KOPT-K1 (cell line): ENCODE results near the gene KCNS3.

ENCODE experiments used
- H3K27ac ChIP-seq: fragments of 200-600 bp; sonication (generic); 2 replicates; pipeline ENCODE4 v1.5.1; 2016; ENCODE audit warnings: antibody characterized with exemption, mild to moderate bottlenecking, low read depth, low read length; ENCODE audit not compliant: poor library complexity, severe bottlenecking
- H3K36me3 ChIP-seq: fragments of 200-600 bp; sonication (generic); 2 replicates; pipeline ENCODE4 v1.5.1; 2017; ENCODE audit warnings: antibody characterized with exemption, mild to moderate bottlenecking, low read length, moderate library complexity; ENCODE audit not compliant: insufficient read depth
- H3K9me3 ChIP-seq: fragments of 200-600 bp; sonication (generic); 2 replicates; pipeline ENCODE4 v1.5.1; 2017; ENCODE audit warnings: antibody characterized with exemption, low read length, mild to moderate bottlenecking; ENCODE audit not compliant: insufficient read depth, poor library complexity, severe bottlenecking

The KCNS3 gene

DNA sequence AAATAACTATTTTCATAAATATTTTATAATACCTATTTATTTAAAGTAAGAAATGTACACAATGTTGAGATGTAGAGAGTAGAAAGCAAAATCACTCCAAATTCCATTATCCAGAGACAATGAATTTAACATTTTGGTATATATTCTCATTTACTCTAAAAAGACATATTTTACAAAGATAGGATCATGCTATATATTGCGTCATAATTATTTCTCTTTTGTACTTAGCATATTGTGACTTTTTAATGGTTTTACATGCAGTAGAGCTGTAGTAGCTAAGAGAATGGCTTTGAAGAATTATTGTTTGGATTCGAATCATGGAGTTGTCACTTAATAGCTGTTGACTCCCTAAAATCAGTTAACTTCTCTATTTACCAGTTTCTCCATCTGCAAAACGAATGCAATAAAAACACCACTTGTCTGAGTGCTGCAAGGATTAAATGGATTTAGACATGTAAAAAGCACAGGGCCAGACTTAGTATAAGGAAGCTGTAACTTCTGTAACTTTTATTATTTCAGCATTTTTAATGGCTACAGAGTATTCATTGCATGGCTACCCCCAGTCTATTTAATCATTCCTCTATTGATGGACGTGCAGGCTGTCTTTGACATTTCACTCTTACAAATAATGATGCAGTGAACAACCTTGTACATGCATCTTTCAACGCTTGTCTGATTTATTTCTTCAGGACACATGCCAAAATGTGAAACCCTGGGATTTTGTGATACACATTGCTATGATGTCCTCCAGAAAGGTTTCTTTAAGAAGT, 33.2 kb downstream of the KCNS3 start:
- no peaks in the 10 kb centered on the region for H3K9me3 ChIP-seq
- no peaks in the 10 kb centered on the region for H3K36me3 ChIP-seq
- no peak overlapping the region for H3K27ac ChIP-seq

DNA sequence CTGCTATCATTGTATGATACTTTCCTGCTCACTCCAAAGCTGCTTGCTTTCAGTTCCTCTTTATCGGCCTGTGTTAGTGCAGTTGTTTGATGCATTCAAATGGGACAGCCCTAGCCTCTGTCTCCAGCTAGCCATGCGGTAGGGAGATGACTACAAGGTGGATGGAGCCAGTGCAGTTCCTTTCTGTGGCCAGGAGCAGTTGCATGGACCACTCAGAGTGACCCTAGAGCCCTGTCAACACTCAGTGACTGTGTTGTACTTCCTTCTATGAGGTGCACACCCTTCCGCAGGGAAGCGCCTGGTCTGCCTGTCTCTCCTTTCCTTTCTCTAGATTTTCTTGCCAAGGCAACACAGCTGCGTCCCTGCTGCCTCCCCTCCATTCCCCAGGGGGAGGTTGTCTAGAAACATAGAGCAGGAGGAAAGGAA, 33.8 kb downstream of the KCNS3 start:
- H3K27ac ChIP-seq, result no peak overlapping the region
- H3K36me3 ChIP-seq, result no peaks in the 10 kb centered on the region
- H3K9me3 ChIP-seq, result no peaks in the 10 kb centered on the region

DNA sequence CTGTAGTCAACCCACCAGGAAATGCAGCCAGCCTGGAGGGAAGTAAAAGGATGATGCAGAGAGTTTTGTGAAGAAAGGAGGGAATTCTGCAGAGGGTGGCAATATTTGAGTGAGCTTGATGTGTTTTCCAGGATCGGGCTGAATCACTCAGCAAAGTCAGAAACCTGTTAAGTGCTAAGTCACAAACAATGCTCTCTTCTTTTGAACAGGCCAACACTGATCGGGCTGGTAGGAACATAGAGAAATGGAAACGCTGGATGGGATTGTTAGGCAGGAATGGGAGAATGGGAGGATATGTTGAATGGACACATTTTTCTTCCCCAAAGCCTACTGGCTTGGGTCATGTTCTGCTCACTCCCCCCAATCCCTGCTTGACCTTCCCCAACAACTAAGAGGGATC, 36.6 kb downstream of the KCNS3 start:
- Histone ChIP-seq H3K27ac (no peak overlapping the region), H3K36me3 (no peaks in the 10 kb centered on the region), H3K9me3 (no peaks in the 10 kb centered on the region)

DNA sequence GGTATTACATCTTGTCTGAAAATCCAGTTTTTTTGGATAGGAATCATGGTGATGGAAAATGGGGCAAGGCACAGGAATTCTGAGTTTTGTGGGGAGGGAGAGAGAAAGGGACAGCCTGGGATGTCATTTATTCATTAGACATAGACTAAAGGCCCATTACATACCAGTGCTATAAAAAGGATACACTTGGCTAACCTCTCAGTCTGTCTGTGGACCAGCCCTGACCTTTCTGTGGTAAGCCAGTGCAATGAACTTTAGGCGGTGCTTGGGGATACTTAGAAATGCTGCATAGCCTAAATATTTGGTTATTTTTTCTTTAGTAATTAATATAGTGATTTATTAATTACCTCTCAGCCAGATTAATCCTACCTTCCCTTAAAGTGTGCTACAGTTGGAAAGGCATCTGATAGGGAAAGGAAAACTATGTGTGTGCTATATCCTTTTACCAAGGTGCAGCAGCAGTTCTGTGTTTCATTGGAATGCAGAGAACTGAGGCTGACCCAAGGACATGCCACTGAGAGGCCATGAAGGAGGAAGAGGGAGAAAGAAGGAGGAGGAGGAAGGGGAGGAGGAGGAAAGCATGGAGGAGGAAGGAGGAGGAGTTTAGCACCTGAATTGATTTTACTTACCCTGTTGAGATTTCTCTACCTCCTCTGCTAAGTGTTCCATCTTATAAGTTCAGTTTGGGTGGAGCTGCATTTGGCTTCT, 37.5 kb downstream of the KCNS3 start:
- Histone ChIP-seq H3K9me3 (no peaks in the 10 kb centered on the region), H3K36me3 (no peaks in the 10 kb centered on the region), H3K27ac (no peak overlapping the region)

DNA sequence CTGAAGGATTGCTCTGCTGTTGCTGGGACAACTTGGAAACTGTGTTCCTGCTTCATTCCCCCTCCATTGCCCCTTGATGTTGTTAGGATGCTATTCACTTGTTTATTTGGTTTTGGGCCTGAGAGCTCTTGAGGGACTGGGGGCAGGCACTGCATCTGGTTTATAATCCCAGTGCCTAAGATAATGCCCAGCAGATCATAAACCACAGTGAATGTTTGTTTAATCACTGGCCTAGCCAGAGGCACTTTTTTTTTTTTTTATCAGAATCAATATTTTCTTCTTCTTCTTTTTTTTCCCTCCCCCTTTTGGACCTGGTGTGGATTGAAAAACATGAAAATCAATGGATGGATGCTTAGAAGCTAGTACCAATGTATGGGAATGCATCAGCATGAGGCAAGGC, 38.1 kb downstream of the KCNS3 start:
- Histone ChIP-seq H3K9me3 (no peaks in the 10 kb centered on the region), H3K27ac (no peak overlapping the region), H3K36me3 (no peaks in the 10 kb centered on the region)

DNA sequence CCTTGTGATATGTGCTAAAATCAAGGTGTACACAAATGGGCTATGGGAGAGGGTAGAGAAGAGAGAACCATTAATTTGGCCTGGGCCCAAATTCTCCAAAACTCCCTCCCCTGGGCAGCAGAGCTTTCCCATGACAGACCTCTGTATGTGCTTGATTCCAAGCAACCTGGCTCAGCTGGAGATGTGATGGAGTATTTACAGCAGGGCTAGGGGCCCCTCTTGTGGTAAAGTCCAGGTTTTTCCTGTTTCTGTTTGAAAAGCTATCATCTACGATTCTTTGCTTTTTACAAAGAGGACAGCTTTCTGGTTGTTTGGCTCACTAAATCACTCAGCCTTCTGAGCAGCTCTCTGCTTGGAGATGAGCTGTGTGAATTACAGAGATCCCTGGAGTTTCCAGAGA, 40.3 kb downstream of the KCNS3 start:
- Histone ChIP-seq H3K27ac (no peak overlapping the region), H3K36me3 (no peaks in the 10 kb centered on the region), H3K9me3 (no peaks in the 10 kb centered on the region)

DNA sequence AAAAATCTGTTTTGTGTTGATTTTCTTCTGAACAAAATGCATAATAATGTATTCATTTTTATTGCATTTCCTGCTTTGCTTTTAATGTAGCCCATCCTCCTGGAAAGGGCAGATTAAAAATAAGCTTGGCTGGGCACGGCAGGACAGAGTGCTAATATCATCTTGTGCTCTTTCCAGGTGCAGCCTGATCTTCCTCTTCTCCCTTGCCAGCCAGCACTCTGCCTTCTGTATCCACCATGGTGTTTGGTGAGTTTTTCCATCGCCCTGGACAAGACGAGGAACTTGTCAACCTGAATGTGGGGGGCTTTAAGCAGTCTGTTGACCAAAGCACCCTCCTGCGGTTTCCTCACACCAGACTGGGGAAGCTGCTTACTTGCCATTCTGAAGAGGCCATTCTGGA, 52.3 kb downstream of the KCNS3 start:
- Histone ChIP-seq H3K36me3 (no peaks in the 10 kb centered on the region), H3K9me3 (peaks cover 10% of the 10 kb centered on the region), H3K27ac (no peak overlapping the region)

DNA sequence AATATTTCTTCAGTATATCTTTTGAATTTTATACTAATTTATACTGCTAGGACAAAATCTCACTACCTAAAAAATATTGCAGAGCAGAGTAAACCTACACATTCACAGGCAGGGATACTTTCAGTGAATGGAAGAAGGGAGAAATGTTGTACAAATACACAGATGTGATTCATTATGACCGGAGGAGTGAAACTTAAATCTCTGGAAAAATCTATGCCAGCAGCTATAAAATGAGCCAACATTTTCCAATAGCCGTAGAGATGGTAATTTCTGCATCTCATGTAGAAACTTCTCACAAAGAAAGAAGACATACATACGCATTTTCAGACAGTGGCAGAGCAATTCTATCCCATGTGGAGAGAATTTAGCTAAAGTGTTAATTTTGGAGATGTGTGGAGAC, 54.8 kb downstream of the KCNS3 start:
- H3K27ac ChIP-seq, result no peak overlapping the region
- no peaks in the 10 kb centered on the region for H3K36me3 ChIP-seq
- peaks cover 4% of the 10 kb centered on the region for H3K9me3 ChIP-seq

DNA sequence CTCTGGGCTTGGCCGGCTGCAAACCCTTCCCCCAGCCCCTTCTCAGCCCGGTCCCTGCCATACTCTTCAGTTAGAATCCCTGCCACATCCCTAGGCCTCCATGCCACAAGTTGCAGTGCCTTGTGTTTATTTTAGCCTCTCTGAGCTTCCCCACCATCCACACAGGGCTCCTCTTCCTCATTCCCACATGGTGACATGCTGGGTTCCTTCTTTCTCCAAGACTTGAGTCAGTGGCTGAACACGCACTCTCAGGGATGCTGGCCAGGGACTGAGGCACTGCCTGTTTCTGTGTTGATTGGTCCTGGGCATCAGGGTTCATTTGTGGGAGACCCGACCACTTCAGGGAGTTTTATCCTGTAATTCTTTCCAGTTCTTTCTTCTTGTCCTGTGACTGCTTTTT, 56.3 kb downstream of the KCNS3 start:
- no peaks in the 10 kb centered on the region for H3K36me3 ChIP-seq
- peaks cover 7% of the 10 kb centered on the region for H3K9me3 ChIP-seq
- H3K27ac ChIP-seq, result no peak overlapping the region

DNA sequence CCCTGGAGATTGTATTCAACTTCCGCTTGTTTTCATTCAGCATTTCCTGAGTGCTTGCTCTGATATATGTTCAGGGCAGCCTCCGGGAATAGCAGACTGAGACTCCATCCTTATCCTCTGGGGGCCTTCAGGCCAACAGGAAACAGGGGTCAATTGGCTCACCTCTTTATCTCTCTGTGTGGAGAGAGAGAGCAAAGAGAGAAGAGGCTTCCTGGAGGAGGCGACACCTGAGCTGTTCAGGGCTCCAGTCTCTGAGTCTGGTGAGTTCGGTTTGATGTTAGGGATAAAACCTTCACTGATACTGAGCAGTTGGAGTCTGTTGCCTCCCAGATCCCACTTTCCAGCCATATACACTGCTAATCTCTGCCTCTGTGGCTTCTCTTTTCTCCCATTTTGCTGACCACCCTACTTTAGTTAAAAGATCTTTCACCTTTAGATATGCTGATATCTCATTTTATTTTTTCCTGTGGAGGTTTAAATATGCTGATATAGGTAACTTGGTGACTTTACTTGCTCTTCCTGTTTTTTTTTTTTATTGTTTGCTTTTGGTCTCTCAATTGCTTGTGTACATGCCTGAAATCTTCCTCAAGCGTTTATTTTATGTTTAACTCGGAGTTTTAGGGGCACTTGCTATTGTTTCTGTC, 56.9 kb downstream of the KCNS3 start:
- H3K36me3 ChIP-seq, result no peaks in the 10 kb centered on the region
- H3K9me3 ChIP-seq, result peaks cover 7% of the 10 kb centered on the region
- no peak overlapping the region for H3K27ac ChIP-seq

DNA sequence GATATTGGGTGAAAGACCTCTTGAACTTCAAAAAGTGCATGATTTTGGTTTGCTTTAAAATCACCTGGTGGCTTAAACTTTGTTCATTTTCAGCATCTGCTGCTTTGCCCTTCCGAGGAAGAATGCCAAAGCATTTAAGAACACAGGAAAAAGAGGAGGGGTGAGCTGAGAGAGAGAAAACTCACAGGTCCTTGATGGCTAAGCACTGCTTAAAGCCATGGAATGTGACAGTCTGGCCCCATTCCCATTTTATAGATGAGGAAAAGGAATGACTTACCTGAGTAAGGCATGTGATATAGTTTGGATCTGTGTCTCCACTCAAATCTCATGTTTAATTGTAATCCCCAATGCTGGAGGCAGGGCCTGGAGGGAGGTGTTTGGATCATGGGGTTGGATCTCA, 58.1 kb downstream of the KCNS3 start:
- Histone ChIP-seq H3K9me3 (peaks cover 7% of the 10 kb centered on the region), H3K36me3 (no peaks in the 10 kb centered on the region), H3K27ac (no peak overlapping the region)

DNA sequence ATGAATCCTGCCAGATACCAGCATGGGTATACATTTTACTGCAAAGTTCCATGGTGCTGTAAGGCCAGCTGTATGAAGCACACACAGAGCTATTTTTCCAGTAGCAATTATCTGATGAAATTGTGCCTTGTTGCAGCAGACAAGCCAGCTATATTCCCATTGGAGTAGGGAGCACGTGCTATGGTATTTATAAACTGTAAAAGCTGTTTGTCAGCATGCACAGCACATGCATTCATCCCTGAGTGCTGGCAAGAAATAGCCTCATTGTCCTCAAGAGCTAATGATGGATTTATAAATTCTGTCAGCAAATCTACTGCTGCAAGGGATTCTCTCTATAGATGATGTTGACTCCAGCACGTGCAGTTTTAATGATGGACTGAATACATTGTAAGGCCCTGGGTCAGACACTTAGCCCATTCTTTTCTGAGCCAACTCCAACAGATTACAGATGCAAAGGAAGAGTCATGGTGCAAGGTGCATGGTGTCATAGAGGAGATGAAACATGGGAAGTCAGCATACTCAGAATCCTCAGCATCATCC, 61.7 kb downstream of the KCNS3 start:
- Histone ChIP-seq H3K36me3 (no peaks in the 10 kb centered on the region), H3K27ac (no peak overlapping the region), H3K9me3 (peaks cover 7% of the 10 kb centered on the region)

DNA sequence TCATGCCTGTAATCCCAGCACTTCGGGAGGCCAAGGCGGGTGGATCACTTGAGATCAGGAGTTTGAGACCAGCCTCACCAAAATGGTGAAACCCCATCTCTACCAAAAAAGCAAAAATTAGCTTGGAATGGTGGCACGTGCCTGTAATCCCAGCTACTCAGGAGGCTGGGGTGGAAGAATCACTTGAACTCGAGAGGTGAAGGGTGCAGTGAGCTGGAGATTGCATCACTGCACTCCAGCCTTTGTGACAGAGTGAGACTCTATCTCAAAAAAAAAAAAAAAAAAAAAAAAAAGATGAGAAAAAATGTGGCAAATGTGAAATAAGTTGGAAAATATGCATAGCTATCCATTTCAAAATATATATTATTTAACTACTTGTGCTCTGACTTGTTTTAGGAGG, 65.0 kb downstream of the KCNS3 start:
- peaks cover 1% of the 10 kb centered on the region for H3K9me3 ChIP-seq
- no peaks in the 10 kb centered on the region for H3K36me3 ChIP-seq
- no peak overlapping the region for H3K27ac ChIP-seq

DNA sequence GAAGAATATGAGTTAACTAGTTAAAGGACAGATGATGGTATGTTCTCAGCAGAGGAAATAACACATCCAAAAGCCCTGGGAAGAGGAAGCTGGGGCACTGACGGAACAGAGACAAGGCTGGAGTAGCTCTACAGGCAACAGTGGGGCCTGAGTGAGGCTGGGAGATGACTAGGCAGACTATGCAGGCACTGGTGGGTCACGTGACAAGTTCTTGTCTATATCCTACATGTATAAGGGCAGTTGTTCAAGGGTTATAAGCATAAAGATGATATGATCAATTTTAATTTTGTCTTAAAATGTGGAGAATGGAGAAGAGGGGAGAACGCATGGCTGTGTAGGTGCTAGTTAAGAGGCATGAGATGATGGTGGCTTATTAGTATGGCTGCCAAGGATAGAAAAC, 68.6 kb downstream of the KCNS3 start:
- Histone ChIP-seq H3K9me3 (no peaks in the 10 kb centered on the region), H3K27ac (no peak overlapping the region), H3K36me3 (no peaks in the 10 kb centered on the region)

DNA sequence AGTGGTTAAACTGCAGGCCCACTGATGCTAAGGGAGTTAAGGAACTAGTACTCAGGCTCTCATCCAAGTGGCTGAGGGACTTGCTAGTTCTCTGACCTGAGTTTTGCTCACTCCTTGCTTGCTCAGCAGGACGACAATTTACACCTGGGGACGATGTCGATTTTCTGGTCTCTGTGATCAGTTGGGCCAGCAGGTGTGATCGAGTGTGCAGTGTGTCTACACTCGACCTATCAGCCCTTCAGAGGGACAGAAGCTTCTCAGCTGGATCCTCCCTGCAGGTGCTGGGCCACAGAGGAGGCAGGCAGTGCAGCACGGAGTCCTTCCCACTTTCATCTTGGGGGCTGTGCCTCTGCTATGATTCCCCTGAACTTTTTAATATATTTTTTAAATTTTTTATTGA, 71.5 kb downstream of the KCNS3 start:
- H3K27ac ChIP-seq, result no peak overlapping the region
- H3K9me3 ChIP-seq, result no peaks in the 10 kb centered on the region
- no peaks in the 10 kb centered on the region for H3K36me3 ChIP-seq
